ENCODE data around the gene TCP10L. TPM values are rescaled to one million over a fixed set of nuclear protein-coding genes. Genes with fewer than 3 reads are reported as not detected.

TCP10L gene
- total and polyA plus RNA-seq, 7 experiments from 2014 or later: 0.13 to 1.4 (median 0.54) TPM; not detected in 1

DNA sequence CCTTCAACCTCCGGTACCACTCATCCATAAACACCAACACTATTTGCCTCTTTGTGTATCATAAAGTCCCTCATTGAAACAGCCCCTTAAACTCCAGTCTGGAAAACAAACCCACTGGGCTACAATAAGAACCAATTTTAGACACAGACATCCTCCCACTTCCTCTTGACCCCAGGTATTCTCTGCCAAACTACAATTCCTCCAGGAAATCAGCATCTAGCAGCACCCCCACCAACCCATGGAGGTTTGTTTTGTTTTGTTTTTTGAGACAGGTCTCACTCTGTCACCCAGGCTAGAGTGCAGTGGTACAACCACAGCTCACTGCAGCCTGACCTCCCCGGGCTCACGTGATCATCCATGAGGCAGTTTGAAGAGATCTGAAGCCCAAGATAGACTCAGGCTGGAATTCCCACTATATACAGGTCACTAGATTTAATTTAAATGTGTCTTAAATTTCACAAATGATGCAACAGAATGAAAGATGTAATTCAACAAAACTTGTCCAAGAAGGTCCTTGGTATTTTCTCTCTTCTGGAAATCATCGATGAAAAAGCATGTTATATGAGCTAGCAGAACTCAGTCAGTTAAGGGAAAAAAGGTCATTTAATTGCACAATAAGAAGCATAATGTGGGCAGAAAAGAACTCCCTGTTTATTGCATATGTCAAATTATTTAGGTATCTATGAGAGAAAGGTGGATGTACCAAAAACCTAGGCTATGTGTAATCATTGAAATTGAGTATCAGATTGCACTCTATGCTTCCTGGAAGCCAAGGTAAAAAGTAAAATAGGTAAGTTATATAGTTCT is 30.3 kb downstream of the TCP10L start:
- no peak overlapping the region for H3K4me3 Mint-ChIP-seq
- no peaks in the 10 kb centered on the region for H3K36me3 ChIP-seq (ENCODE audit: control insufficient read depth in 2 of 3, insufficient read depth in 3 of 3, low read length in 3 of 3)
- ChIA-PET CTCF (no interaction called here), POLR2A (no interaction called here)
- H3K27ac Mint-ChIP-seq: no peak overlapping the region
- peaks cover 0 to 5% (median 0%) of the 10 kb centered on the region in 5 donors for H3K36me3 Mint-ChIP-seq
- H3K4me3 ChIP-seq (ENCODE audit: low read length): no peak overlapping the region
- H3K27ac ChIP-seq (ENCODE audit: low read depth, low read length): no peak overlapping the region
- no peaks in the 10 kb centered on the region for H3K9me3 ChIP-seq (ENCODE audit: control insufficient read depth in 2 of 3, low read length in 3 of 3)
- no peak for DNase-seq
- H3K4me1 ChIP-seq (ENCODE audit: control insufficient read depth in 2 of 2, insufficient read depth in 2 of 2, low read length in 2 of 2): no peaks in the 10 kb centered on the region
- ATAC-seq: no peak
- no peaks in the 10 kb centered on the region for H3K9me3 Mint-ChIP-seq
- peaks cover 0 to 4% (median 0%) of the 10 kb centered on the region in 5 donors for H3K27me3 Mint-ChIP-seq
- no peaks in the 10 kb centered on the region for H3K27me3 ChIP-seq (ENCODE audit: control insufficient read depth in 2 of 2, insufficient read depth in 2 of 2, low read length in 2 of 2)
- intact Hi-C loops (cut with micrococcal nuclease): no loop called here
- no peaks in the 10 kb centered on the region for H3K4me1 Mint-ChIP-seq

DNA sequence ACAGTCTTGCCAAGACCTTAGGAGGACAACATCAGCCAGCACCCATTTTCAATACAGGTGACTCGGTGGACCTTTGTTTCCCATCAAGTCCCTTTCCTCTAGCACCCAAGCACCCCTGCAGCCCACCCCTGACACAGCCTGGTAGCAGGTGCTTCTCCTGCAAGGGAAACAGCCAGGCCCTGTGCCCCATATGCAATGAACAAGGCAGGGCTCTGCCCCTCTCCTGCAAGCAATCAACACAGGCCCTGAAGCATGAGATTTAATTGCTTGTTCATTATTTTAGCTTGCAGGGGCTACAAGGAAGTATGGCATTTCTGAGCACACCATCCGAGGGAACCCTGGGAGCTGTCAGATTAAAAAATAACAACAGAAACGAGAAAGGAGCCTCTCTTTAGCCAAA is 35.4 kb downstream of the TCP10L start:
- Mint-ChIP-seq H3K4me3 (no peak overlapping the region), H3K27me3 (peaks cover 0 to 10% (median 0%) of the 10 kb centered on the region in 5 donors), H3K9me3 (no peaks in the 10 kb centered on the region), H3K27ac (no peak overlapping the region), H3K4me1 (peaks cover 0 to 7% (median 0%) of the 10 kb centered on the region in 7 donors), H3K36me3 (no peaks in the 10 kb centered on the region)
- Histone ChIP-seq H3K9me3 (ENCODE audit: control insufficient read depth in 2 of 3, low read length in 3 of 3) (no peaks in the 10 kb centered on the region), H3K4me3 (ENCODE audit: low read length) (no peak overlapping the region), H3K27ac (ENCODE audit: low read depth, low read length) (no peak overlapping the region), H3K36me3 (ENCODE audit: control insufficient read depth in 2 of 3, insufficient read depth in 3 of 3, low read length in 3 of 3) (no peaks in the 10 kb centered on the region), H3K27me3 (ENCODE audit: control insufficient read depth in 2 of 2, insufficient read depth in 2 of 2, low read length in 2 of 2) (no peaks in the 10 kb centered on the region), H3K4me1 (ENCODE audit: control insufficient read depth in 2 of 2, insufficient read depth in 2 of 2, low read length in 2 of 2) (no peaks in the 10 kb centered on the region)
- CTCF ChIA-PET: no interaction called here
- intact Hi-C loops (cut with micrococcal nuclease): no loop called here
- no peak for DNase-seq
- POLR2A ChIA-PET: no interaction called here
- no peak for ATAC-seq

DNA sequence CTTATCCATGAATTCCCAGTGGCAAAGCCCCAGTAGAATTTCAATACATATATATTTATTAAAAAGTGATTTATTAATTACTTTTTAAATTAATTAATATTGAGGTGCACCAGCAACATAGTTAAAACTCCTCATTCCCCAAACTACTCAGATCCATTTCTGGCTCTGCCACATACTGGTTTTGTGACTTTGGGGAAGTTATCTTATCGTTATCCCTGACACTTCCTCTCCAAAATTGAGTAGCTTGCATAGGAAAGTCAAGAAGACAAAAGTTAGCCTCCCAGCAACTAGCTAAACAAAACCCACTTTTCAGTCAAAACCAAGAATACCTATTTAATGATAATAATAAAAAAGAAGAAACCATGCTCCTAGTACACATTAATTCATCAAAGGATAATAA is 35.9 kb downstream of the TCP10L start:
- Histone ChIP-seq H3K36me3 (ENCODE audit: control insufficient read depth in 2 of 3, insufficient read depth in 3 of 3, low read length in 3 of 3) (no peaks in the 10 kb centered on the region), H3K27me3 (ENCODE audit: control insufficient read depth in 2 of 2, insufficient read depth in 2 of 2, low read length in 2 of 2) (no peaks in the 10 kb centered on the region), H3K4me3 (ENCODE audit: low read length) (no peak overlapping the region), H3K9me3 (ENCODE audit: control insufficient read depth in 2 of 3, low read length in 3 of 3) (no peaks in the 10 kb centered on the region), H3K4me1 (ENCODE audit: control insufficient read depth in 2 of 2, insufficient read depth in 2 of 2, low read length in 2 of 2) (no peaks in the 10 kb centered on the region), H3K27ac (ENCODE audit: low read depth, low read length) (no peak overlapping the region)
- ATAC-seq (no peak), DNase-seq (no peak)
- Mint-ChIP-seq H3K9me3 (no peaks in the 10 kb centered on the region), H3K27ac (no peak overlapping the region), H3K27me3 (peaks cover 0 to 10% (median 0%) of the 10 kb centered on the region in 5 donors), H3K4me1 (peaks cover 0 to 7% (median 0%) of the 10 kb centered on the region in 7 donors), H3K4me3 (no peak overlapping the region), H3K36me3 (no peaks in the 10 kb centered on the region)
- intact Hi-C loops (cut with micrococcal nuclease): no loop called here
- ChIA-PET POLR2A (no interaction called here), CTCF (no interaction called here)

DNA sequence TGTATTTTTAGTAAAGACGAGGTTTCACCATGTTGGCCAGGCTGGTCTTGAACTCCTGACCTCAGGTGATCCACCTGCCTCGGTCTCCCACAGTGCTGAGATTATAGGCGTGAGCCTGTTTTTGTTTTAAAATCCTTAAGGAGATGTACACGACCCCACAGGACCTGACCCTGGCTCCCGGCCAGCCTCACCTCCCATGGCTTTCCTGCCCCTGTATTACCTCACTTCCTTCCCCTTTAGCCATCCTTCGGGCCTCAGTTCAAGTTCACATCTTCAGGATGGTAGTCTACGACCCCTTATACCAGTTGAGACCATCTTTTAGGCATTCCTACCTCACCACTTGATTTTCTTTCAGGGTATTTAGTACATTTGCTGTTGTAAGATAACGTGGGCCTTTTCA is 36.3 kb downstream of the TCP10L start:
- Histone ChIP-seq H3K4me3 (ENCODE audit: low read length) (no peak overlapping the region), H3K36me3 (ENCODE audit: control insufficient read depth in 2 of 3, insufficient read depth in 3 of 3, low read length in 3 of 3) (no peaks in the 10 kb centered on the region), H3K27ac (ENCODE audit: low read depth, low read length) (no peak overlapping the region), H3K9me3 (ENCODE audit: control insufficient read depth in 2 of 3, low read length in 3 of 3) (no peaks in the 10 kb centered on the region), H3K27me3 (ENCODE audit: control insufficient read depth in 2 of 2, insufficient read depth in 2 of 2, low read length in 2 of 2) (no peaks in the 10 kb centered on the region), H3K4me1 (ENCODE audit: control insufficient read depth in 2 of 2, insufficient read depth in 2 of 2, low read length in 2 of 2) (no peaks in the 10 kb centered on the region)
- CTCF ChIA-PET: no interaction called here
- Mint-ChIP-seq H3K27me3 (peaks cover 0 to 10% (median 0%) of the 10 kb centered on the region in 5 donors), H3K4me3 (no peak overlapping the region), H3K4me1 (peaks cover 0 to 7% (median 0%) of the 10 kb centered on the region in 7 donors), H3K36me3 (no peaks in the 10 kb centered on the region), H3K27ac (no peak overlapping the region), H3K9me3 (no peaks in the 10 kb centered on the region)
- POLR2A ChIA-PET: no interaction called here
- DNase-seq (no peak), ATAC-seq (no peak)
- intact Hi-C loops (cut with micrococcal nuclease): no loop called here

DNA sequence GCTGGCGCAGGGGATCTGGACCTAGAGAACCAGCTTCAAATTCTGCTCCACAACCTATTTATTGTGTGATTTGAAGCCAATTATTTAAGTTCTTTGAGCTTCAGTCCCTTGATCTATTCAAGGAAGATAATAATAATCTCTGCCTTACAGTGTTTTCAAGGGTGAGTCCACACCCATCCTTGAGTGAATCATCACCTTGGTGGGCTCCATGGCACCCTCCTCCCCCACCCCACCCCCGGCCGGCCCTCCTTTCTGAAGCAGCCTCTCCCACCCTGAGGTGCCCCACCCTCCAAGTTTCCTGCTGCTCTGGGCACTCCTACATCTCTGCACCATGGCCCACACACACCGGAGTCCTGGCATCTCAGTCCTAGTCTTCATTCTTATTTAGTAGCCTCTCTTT is 38.3 kb downstream of the TCP10L start:
- Histone ChIP-seq H3K36me3 (ENCODE audit: control insufficient read depth in 2 of 3, insufficient read depth in 3 of 3, low read length in 3 of 3) (no peaks in the 10 kb centered on the region), H3K27ac (ENCODE audit: low read depth, low read length) (no peak overlapping the region), H3K9me3 (ENCODE audit: control insufficient read depth in 2 of 3, low read length in 3 of 3) (no peaks in the 10 kb centered on the region), H3K27me3 (ENCODE audit: control insufficient read depth in 2 of 2, insufficient read depth in 2 of 2, low read length in 2 of 2) (no peaks in the 10 kb centered on the region), H3K4me1 (ENCODE audit: control insufficient read depth in 2 of 2, insufficient read depth in 2 of 2, low read length in 2 of 2) (no peaks in the 10 kb centered on the region), H3K4me3 (ENCODE audit: low read length) (no peak overlapping the region)
- Mint-ChIP-seq H3K36me3 (peaks cover 0 to 4% (median 0%) of the 10 kb centered on the region in 5 donors), H3K27ac (no peak overlapping the region), H3K9me3 (no peaks in the 10 kb centered on the region), H3K27me3 (peaks cover 0 to 8% (median 0%) of the 10 kb centered on the region in 5 donors), H3K4me3 (no peak overlapping the region), H3K4me1 (peaks cover 0 to 7% (median 0%) of the 10 kb centered on the region in 7 donors)
- POLR2A ChIA-PET: no interaction called here
- intact Hi-C loops (cut with micrococcal nuclease): no loop called here
- CTCF ChIA-PET: no interaction called here
- ATAC-seq (no peak), DNase-seq (no peak)

DNA sequence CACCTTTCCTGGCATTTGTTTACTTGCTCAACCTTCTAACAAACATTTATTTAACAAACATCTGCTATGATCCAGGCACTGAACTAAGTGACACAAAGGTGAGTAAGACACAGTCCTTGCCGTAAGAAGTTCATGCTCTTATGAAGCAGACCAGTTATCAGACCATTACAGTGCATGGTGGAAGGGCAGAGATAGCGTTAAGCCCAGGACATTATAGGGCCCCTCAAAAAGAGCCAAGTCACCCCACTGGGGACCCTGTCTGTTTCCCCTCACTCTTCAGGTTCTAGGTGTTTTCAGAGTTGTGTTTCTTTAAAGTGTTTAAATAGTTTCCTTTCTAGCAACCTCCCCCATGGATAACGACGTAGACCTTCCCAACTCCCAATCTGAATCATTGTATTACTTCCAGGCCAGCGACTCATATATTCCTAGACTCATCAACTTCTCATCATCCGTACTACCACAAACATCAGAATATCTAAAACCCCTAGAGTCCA is 39.3 kb downstream of the TCP10L start:
- Histone ChIP-seq H3K4me1 (ENCODE audit: control insufficient read depth in 2 of 2, insufficient read depth in 2 of 2, low read length in 2 of 2) (no peaks in the 10 kb centered on the region), H3K36me3 (ENCODE audit: control insufficient read depth in 2 of 3, insufficient read depth in 3 of 3, low read length in 3 of 3) (no peaks in the 10 kb centered on the region), H3K27me3 (ENCODE audit: control insufficient read depth in 2 of 2, insufficient read depth in 2 of 2, low read length in 2 of 2) (no peaks in the 10 kb centered on the region), H3K4me3 (ENCODE audit: low read length) (no peak overlapping the region), H3K27ac (ENCODE audit: low read depth, low read length) (no peak overlapping the region), H3K9me3 (ENCODE audit: control insufficient read depth in 2 of 3, low read length in 3 of 3) (no peaks in the 10 kb centered on the region)
- Mint-ChIP-seq H3K27me3 (peaks cover 0 to 6% (median 0%) of the 10 kb centered on the region in 5 donors), H3K9me3 (no peaks in the 10 kb centered on the region), H3K4me3 (no peak overlapping the region), H3K36me3 (peaks cover 0 to 4% (median 0%) of the 10 kb centered on the region in 5 donors), H3K4me1 (peaks cover 0 to 7% (median 0%) of the 10 kb centered on the region in 7 donors), H3K27ac (no peak overlapping the region)
- ATAC-seq (no peak), DNase-seq (no peak)
- POLR2A ChIA-PET: no interaction called here
- intact Hi-C loops (cut with micrococcal nuclease): no loop called here
- CTCF ChIA-PET: no interaction called here

DNA sequence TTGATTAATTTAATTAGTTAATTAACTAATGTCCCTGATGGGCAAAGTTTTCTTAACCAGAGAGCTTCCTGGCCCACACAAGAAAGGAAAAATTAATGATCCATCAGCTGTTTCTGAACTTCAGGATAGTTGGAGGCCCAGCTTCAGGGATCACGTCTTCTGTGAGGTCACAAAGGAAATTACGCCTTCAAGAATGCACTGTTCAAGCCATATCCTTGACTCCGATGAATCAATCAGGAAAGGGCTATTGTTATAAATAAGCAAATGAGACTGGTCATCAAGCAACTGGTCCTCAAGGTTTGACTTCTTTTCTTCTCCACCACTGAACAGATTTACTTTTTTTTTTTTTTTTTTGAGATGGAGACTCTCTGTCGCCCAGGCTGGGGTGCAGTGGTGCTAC is 40.6 kb downstream of the TCP10L start:
- H3K9me3 ChIP-seq (ENCODE audit: control insufficient read depth in 2 of 3, low read length in 3 of 3): no peaks in the 10 kb centered on the region
- H3K4me1 ChIP-seq (ENCODE audit: control insufficient read depth in 2 of 2, insufficient read depth in 2 of 2, low read length in 2 of 2): no peaks in the 10 kb centered on the region
- no peaks in the 10 kb centered on the region for H3K27me3 ChIP-seq (ENCODE audit: control insufficient read depth in 2 of 2, insufficient read depth in 2 of 2, low read length in 2 of 2)
- Mint-ChIP-seq H3K27me3 (peaks cover 0 to 5% (median 0%) of the 10 kb centered on the region in 5 donors), H3K4me1 (peaks cover 0 to 7% (median 0%) of the 10 kb centered on the region in 7 donors), H3K36me3 (peaks cover 0 to 4% (median 0%) of the 10 kb centered on the region in 5 donors), H3K27ac (no peak overlapping the region), H3K9me3 (no peaks in the 10 kb centered on the region), H3K4me3 (no peak overlapping the region)
- POLR2A ChIA-PET: no interaction called here
- CTCF ChIA-PET: no interaction called here
- no peak overlapping the region for H3K4me3 ChIP-seq (ENCODE audit: low read length)
- DNase-seq (no peak), ATAC-seq (no peak)
- intact Hi-C loops (cut with micrococcal nuclease): no loop called here
- H3K36me3 ChIP-seq (ENCODE audit: control insufficient read depth in 2 of 3, insufficient read depth in 3 of 3, low read length in 3 of 3): no peaks in the 10 kb centered on the region
- H3K27ac ChIP-seq (ENCODE audit: low read depth, low read length): no peak overlapping the region
